HG03108 (cell line): ENCODE measurements around the gene NAV2.

ENCODE experiments used
- ATAC-seq: cut with Tn5 transposase; IDR thresholded peaks from one replicate; pipeline ENCODE4 v1.9.1; 2021; ENCODE audit warnings: moderate library complexity; ENCODE audit not compliant: unreplicated experiment

Gene NAV2

DNA sequence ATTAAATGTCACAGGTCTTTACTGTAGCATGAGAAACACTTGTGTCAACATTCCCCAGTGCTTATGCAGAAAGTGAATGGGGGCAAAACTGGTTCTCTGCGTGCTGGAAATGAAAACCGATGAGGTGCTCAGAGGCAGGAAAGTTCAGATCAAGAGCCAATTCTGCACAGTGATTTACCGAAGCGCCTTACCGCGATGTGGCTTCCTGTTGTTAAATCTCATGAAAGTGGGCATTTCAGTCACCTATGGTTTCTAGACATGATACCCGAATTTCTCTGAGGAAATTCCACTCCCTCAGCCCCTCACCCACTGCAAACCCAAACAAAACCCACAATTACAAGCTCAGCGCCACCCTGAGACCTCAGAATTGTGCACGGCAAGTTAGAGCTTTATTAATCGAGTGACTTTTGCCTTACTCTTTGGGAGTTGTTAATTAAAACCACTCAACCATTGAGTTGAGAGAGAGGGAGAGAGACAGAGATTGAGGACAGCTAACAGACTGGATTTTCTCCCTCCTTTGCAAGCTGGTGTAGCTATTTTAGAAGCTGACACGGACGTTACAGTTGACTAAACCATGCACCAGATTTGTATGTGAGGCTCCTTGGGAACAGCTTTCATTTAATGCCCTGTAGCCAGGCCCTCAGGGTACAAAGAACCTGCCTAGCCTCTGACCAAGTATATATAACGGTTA is 251.2 kb downstream of the NAV2 start:
- ATAC-seq, result no peak

- no peak for ATAC-seq
These were observed 253.8 kb downstream of the NAV2 start for GRCh38 chr11:19966441-19966840.

DNA sequence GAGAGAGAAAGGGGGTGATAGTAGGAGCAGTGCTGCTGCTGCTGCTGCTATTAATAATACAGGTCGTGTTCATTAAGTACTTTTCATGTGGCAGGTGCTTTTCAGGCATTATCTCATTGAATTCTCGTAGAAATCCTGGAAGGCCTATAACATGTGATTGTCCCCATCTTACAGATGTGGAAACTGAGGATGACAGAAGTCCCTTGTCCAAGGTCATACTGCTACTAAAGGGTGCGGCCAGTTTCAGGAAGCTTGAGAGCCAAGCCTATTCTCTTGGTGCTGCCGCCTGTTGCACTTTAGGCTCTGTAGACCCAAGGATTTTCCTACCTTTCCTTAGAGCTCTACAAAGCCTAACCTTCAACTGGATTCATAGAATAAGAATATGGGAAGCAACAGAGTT is 254.3 kb downstream of the NAV2 start:
- no peak for ATAC-seq

- no peak for ATAC-seq
These were observed 255.2 kb downstream of the NAV2 start for GRCh38 chr11:19967787-19968186.

DNA sequence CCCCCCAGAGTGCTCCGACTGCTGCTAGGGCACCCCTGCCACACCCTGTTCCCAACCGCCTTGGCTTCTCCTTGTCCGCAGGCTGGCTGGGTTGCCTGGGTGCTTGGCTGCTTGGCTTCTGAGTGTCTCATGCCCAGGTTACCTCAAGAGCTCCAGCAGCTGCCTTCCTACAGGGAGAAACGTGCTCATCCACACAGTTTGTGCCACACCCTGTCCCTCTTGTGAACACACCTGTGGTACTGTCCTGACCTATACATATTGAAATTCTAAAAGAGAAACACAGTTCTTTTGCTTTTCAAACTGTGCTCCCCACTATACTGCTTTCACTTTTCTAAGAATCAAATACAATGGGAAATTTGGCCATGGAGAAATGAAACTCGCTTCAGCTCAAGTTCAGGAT is 256.2 kb downstream of the NAV2 start:
- no peak for ATAC-seq

GRCh38 chr11:19970944-19971343 is 258.3 kb downstream of the NAV2 start:
- ATAC-seq, result no peak

DNA sequence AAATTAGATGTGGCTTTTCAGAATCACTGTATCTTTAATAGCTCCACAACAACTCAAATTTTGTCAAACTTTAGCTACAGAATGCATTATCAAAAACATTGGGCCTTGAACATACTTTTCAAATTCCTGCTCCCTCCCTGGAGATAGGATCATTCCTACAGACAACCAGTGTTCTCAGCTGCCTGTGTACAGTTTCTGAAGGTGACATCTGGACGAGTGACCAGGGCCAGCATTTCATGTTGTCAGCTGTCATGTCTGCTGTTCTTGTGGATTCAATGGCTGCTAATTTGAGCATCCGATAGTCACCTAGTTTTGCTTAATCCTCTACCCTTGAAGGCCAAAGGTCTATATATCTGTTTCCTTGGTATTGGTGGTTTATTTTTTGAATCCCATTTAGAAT is 259.5 kb downstream of the NAV2 start:
- no peak for ATAC-seq

DNA sequence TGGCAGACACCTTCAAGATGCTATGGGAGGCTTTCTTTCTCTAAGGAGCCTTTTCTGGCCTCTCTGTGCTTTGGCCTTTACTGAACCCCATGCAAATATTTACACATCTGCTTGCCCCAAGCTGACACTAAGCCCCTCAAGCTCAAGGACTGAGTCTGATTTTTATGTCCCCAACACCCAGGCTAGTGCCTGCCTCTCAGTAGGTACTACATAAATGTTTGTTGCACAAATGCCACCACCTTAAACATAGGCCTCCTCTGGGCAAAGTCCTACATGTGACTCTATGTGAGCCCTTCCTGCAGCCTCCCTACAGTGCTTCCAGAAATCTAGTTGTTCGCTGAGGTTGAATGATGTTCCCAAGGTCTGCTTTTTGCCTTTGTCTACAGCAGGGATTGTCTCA is 260.0 kb downstream of the NAV2 start:
- no peak for ATAC-seq

GRCh38 chr11:19973136-19973635 is 260.5 kb downstream of the NAV2 start:
- ATAC-seq, result no peak

DNA sequence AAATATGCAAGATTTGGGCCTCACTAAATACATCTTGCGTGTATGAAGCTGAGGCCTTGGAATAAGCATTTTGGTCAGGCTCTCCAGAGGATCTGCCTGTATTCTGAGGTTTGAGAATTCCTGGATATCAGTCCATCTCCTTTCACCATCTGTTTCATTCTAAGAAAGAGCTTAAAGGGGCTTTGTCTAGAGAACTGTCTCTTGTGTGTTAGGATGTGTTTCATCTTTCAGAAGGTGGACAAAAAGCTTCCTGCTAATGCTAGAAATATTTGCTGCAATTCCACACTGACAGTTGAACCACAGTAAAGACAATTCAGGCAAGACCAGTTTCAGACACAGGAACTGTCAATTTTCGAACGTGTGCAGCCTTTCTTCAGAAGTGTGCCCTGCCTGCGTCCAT is 262.2 kb downstream of the NAV2 start:
- no peak for ATAC-seq

GRCh38 chr11:19975414-19975990 is 262.9 kb downstream of the NAV2 start:
- no peak for ATAC-seq

DNA sequence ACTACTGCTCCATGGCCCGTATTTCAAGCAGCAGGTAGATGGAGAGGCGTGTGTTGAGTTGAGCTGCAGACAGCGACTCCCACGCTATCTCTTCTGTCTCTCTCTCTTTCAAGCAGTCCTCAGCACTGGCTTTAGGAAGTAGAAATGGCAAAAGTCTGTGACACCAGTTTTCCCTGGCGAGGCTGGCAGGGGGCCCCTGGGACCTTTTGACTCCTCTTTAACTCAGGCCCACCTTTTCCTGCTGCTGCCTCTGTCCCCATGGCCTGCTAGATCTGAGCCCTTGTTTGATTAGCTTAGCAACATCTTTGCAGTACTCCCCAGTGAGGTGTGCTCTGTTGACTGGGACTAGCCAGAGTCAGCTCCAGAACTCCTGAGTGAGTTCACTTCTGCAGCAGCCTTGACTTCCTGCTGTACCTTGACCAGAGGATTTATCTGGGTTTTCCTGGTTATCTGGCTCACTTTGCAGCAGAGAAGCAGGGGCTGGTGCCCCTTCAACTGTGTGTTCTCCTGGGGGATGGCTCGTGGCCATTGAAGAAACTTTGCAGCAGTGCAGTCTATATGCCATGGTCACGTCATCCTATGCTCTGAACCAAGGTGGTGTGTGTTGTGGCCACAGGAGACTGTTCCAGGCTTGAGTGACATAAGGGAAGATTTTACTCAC is 263.8 kb downstream of the NAV2 start:
- ATAC-seq, result no peak

DNA sequence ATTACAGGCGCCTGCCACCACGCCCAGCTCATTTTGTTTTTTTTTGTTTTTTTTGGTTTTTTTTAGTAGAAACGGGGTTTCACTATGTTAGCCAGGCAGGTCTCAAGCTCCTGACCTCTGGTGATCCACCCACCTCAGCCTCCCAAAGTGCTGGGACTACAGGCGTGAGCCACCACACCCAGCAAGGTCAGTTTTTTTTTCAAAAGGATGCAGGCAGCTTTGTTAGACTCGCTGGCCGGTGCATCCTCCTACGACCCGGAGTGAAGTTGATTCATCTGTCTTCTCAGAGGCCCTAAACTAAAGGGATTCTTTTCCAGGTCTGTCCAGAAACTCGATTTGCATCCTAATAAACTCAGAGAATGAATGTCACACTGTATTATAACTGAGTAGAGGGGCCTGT is 265.3 kb downstream of the NAV2 start:
- no peak for ATAC-seq

- ATAC-seq, result peak; percentile 68
These were observed 266.3 kb downstream of the NAV2 start for GRCh38 chr11:19978668-19979518.

DNA sequence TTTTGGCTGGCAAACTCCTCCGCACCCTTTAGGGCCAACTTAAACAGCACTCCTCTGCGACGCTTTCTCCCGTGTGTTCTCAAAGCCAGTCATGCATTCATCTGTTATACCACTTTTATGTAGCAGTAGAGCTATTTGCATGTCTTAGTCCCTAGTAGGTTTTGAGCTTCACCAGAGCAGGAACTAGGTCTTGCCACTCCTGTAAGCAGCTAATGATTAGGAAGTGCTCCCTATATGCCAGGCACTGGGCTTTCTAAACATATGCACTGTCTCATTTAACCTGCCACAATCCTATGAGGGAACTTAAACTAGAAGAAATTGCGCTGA is 266.8 kb downstream of the NAV2 start:
- peak; percentile 67 for ATAC-seq

DNA sequence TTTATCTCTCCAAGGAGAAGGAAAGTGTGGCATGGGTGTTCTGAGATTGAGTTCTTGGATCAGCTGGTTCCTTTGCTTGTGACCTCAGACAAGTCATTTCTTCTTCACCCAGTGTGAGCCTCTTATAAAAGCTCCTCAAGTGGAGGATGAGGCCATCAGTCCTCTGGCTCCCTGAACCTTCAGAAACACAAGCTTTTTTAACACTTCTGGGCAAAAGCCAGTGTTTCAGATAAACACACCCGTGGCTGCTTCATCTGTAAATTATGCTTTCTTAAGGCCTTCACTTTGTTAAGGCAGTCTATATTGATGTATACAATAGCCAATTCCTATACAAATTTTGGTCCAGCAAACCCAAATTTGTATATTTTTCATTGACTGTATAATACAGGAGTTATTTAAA is 267.8 kb downstream of the NAV2 start:
- no peak for ATAC-seq

DNA sequence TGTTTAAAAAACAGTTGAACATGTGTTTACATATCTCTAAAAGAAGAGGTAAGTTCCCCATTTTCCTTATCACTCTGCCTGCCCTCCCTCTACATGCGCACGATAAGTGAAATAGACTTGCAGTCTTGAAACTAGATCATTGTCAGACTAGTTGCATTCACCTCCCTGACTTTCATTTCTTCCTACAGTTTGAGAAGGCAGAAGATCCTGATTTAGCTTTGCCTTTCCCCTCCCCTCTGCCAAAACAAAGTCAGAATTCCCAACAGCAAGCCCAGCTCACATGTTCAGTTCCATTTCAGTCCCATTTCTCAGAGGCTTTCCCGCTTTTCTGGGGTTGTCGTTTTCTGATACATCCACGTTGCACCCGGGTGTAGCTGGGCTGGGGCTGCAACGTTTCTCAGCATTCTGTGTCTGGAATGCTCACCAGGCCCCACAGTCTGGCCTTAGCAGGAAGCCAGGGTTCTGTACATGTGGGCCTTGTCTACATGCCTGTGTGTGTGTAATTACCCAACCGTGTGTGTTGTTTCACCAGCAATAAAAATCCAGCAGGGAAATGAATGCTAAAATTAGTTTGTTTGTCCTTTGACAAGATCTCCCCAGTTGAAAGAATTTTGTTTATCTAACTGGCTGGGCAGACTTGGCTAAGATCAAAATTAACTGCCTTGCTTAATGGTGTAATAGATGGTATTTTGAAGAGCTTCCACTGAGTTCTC is 268.5 kb downstream of the NAV2 start:
- no peak for ATAC-seq

DNA sequence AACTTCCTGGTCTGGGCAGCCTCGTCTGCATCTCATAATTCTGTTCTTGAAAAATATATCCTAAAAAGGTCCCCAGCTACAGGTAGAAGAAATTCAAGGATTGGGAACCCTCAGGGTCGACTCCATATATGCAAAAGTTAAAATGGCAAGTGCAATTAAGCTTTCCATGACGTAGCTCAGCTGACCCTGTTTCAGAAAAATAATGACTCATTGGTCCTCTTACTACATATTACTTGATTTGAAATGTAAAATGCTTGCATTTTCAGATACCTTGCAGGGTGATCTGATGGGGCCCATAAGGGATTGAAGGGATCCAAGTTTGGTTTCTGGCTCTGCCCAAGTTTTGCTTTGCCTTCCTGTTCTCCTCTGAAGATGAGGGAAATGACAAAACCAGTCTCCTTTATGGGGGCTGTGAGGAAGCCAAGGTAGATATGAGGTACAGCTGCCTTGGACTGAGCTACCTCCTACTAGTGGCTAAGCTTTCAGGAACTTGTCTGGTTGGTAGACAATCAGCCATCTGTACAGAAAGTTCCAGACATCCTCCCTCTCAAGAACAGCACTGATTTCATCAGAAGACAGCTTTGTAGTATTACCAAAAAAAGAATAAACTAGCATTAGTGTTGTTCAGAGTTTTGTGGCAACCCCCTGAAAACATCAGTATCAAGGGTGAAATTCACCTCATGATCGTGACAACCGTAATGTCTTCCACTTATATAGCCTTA is 270.3 kb downstream of the NAV2 start:
- ATAC-seq, result no peak

DNA sequence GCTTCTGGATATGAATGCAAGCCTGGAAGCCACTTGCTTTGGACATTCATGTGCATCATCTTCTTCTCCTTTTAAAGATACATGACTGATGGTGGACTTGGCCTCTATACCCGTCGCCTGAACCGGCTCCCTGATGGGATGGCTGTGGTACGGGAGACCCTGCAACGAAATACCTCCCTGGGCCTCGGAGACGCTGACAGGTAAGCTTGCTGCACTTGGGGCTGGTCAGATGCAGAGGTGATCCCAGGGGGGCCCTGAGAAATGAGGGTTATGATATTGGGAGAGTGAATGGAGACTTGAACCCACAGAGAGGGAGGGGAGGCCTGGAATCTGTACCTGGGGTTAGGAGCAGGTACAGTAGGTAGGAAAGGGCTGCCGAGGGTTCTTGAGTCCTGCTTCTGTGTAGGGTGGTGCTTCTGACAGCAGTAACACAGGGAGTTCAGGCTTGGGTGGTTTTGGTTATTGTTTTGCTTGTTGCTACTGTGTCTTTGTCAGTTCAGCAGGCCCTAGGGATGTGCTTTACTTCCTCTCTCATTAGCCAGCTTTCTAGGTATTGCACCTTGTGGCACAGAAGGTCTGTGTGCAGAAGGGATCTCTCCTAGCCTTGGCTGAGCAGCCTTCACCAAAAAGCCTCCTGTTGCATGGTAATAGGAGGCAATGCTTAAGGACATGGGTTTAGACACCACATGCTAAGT is 271.6 kb downstream of the NAV2 start:
- no peak for ATAC-seq

GRCh38 chr11:19985111-19985510 is 272.5 kb downstream of the NAV2 start:
- ATAC-seq, result no peak
